Endothelial cell of umbilical vein (primary cell): ENCODE measurements around the gene BEST2. TPM values are rescaled to one million over a fixed set of nuclear protein-coding genes. Genes with fewer than 3 reads are reported as not detected.

Source experiments
- BruUV-seq: library from RNA; stranded (reverse); fragments of 400-500 nt; replicated peaks from 2 replicates; lab custom pipeline; 2021; lab: Mats Ljungman, UMichigan
- CTCF ChIA-PET: fragments of 300-600, 350-600 bp; sonication (Branson Sonifier 250); formaldehyde crosslinking; loops from one replicate; lab custom pipeline; 2021; ENCODE audit warnings: antibody characterized with exemption, inconsistent platforms; lab: Charles Lee
- POLR2A ChIA-PET: fragments of 300-600, 350-600 bp; sonication (Branson Sonifier 250); formaldehyde crosslinking; loops from one replicate; lab custom pipeline; 2021; ENCODE audit warnings: antibody characterized with exemption, inconsistent platforms; lab: Charles Lee
- DNase-seq: peaks from one replicate; pipeline ENCODE4 v3.0.0-alpha.2; 2011; ENCODE audit warnings: low read depth, low spot score
- FAIRE-seq: peaks from 2 replicates; lab custom pipeline; 2011; peaks lifted over from hg19 to GRCh38; lab: Jason Lieb, UNC
- H2AFZ ChIP-seq: 2 replicates; pipeline ENCODE4 v1.6.0; 2012; ENCODE audit warnings: low read depth, low read length, control low read depth, inconsistent platforms
- H3K27ac ChIP-seq: 2 replicates; pipeline ENCODE4 v1.5.1; 2011; ENCODE audit warnings: low read depth, mild to moderate bottlenecking, control low read depth, low read length, moderate library complexity; ENCODE audit not compliant: insufficient read depth
- H3K27me3 ChIP-seq, 2 experiments: 2 replicates each; pipeline versions ENCODE4 v1.6.0 to v1.6.1; 2011; ENCODE audit warnings: low read length in 2 of 2, mixed read lengths in 1 of 2; ENCODE audit not compliant: control insufficient read depth in 2 of 2, insufficient read depth in 2 of 2
- H3K36me3 ChIP-seq, 2 experiments: 2 replicates in 1 of 2; 3 replicates in 1 of 2; pipeline ENCODE4 v1.5.1; 2011; ENCODE audit warnings: low read length in 2 of 2, mild to moderate bottlenecking in 1 of 2, moderate library complexity in 1 of 2; ENCODE audit not compliant: control insufficient read depth in 2 of 2, insufficient read depth in 2 of 2; ENCODE audit errors: extremely low read depth in 1 of 2
- H3K4me1 ChIP-seq: 3 replicates; pipeline ENCODE4 v1.5.1; 2011; ENCODE audit warnings: mild to moderate bottlenecking, low read length; ENCODE audit not compliant: control insufficient read depth, insufficient read depth; ENCODE audit errors: extremely low read depth
- H3K4me2 ChIP-seq: 2 replicates; pipeline ENCODE4 v1.6.1; 2011; ENCODE audit warnings: low read length, control low read depth, mixed read lengths; ENCODE audit not compliant: insufficient read depth
- H3K4me3 ChIP-seq, 3 experiments: fragments of 200-600 bp in 1 of 3; sonication (generic), shearing (Covaris generic) in 1 of 3; replicated peaks in 1 of 3; 2 replicates each; pipeline ENCODE4 v1.5.1; 2011 to 2016; ENCODE audit warnings: control low read depth in 3 of 3, low read length in 3 of 3, mild to moderate bottlenecking in 2 of 3, inconsistent platforms in 1 of 3, low read depth in 1 of 3, moderate library complexity in 1 of 3; ENCODE audit not compliant: insufficient read depth in 1 of 3
- H3K79me2 ChIP-seq: 2 replicates; pipeline ENCODE4 v1.6.0; 2012; ENCODE audit warnings: low read length, inconsistent platforms; ENCODE audit not compliant: control insufficient read depth, insufficient read depth
- H3K9ac ChIP-seq: replicated peaks from 2 replicates; pipeline ENCODE3; 2011; ENCODE audit warnings: low read length, control low read depth; ENCODE audit not compliant: insufficient read depth; ENCODE audit errors: extremely low read depth
- H3K9me1 ChIP-seq: replicated peaks from 3 replicates; pipeline ENCODE4 v1.6.0; 2011; ENCODE audit warnings: mild to moderate bottlenecking, low read length; ENCODE audit not compliant: control insufficient read depth, insufficient read depth; ENCODE audit errors: extremely low read depth
- H3K9me3 ChIP-seq: replicated peaks from 2 replicates; pipeline ENCODE4 v1.5.1; 2012; ENCODE audit warnings: low read length, inconsistent platforms; ENCODE audit not compliant: control insufficient read depth, insufficient read depth
- H4K20me1 ChIP-seq: replicated peaks from 2 replicates; pipeline ENCODE3; 2011; ENCODE audit warnings: mild to moderate bottlenecking, low read length; ENCODE audit not compliant: control insufficient read depth, insufficient read depth; ENCODE audit errors: extremely low read depth
- EZH2 ChIP-seq: IDR thresholded peaks from 2 replicates; pipeline ENCODE4 v1.6.1; 2012; ENCODE audit warnings: borderline replicate concordance, low read depth, mild to moderate bottlenecking, moderate library complexity, low read length, inconsistent platforms; ENCODE audit not compliant: severe bottlenecking
- GATA2 ChIP-seq: IDR thresholded peaks from 2 replicates; pipeline ENCODE4 v1.7.0; 2011; ENCODE audit warnings: low read depth, mild to moderate bottlenecking, moderate library complexity, mixed read lengths, low read length; ENCODE audit not compliant: insufficient read length, insufficient read depth
- MYC ChIP-seq: IDR thresholded peaks from one replicate; pipeline ENCODE4 v1.6.1; 2011; ENCODE audit warnings: mild to moderate bottlenecking, low read depth, low read length
- POLR2A ChIP-seq: IDR thresholded peaks from 2 replicates; pipeline ENCODE4 v1.6.1; 2012; ENCODE audit warnings: low read depth, mild to moderate bottlenecking, control low read depth, low read length
- POLR2AphosphoS5 ChIP-seq: IDR thresholded peaks from 2 replicates; pipeline ENCODE4 v1.6.1; 2012; ENCODE audit warnings: low read depth, mild to moderate bottlenecking, control low read depth, low read length, moderate library complexity; ENCODE audit not compliant: insufficient read depth
- dilution Hi-C: fragments of 300-500 bp; cut with MboI; formaldehyde crosslinking; loops from one replicate; pipeline ENCODE4 v1.15.0; 2019; ENCODE audit warnings: low sequenced_read_pairs; ENCODE audit not compliant: extremely low pct_ligation_motif_present
- intact Hi-C: fragments of 100-400 bp; cut with micrococcal nuclease; formaldehyde crosslinking; loops from one replicate; pipeline ENCODE4 v1.10.0; 2022
- microRNA-seq: library from miRNA; unstranded; fragments of <30 nt; microRNA quantifications from one replicate; pipeline ENCODE4 v1.2.0, GENCODE V29; 2021; ENCODE audit warnings: borderline number of aligned reads, borderline replicate concordance
- polyA plus RNA-seq, 4 experiments: library from polyadenylated mRNA; depleted of rRNA in 3 of 4; stranded (reverse) in 3 of 4; unstranded in 1 of 4; fragments of >200 nt; gene quantifications; 2 replicates each; pipeline versions ENCODE4 v1.2.1 to v1.2.3, GENCODE V29; 2011 to 2012; ENCODE audit warnings: missing spikeins in 1 of 4
- small RNA-seq: library from RNA; depleted of rRNA; stranded (forward); fragments of <200 nt; gene quantifications from one replicate; pipeline ENCODE3, GENCODE V24; 2012; ENCODE audit warnings: low replicate concordance, low read depth; ENCODE audit not compliant: insufficient read depth, insufficient read length
- total RNA-seq: library from RNA; stranded (reverse); gene quantifications from 2 replicates; pipeline ENCODE4 v1.2.3, GENCODE V29; 2021
- TF ChIP-seq, protein P1 (sequence below): IDR thresholded peaks from 2 replicates; pipeline ENCODE4 v1.6.1; 2011; ENCODE audit not compliant: insufficient read depth, insufficient read length
- TF ChIP-seq, protein P2 (sequence below), 2 donors: IDR thresholded peaks; 1 replicate in 1 of 2; 2 replicates in 1 of 2; pipeline ENCODE4 v1.5.1; 2011; ENCODE audit warnings: low read length in 2 of 2, mild to moderate bottlenecking in 2 of 2, moderate library complexity in 2 of 2, control low read depth in 1 of 2, inconsistent platforms in 1 of 2, low read depth in 1 of 2; ENCODE audit not compliant: insufficient read depth in 1 of 2; ENCODE audit errors: extremely low read depth in 1 of 2

Gene BEST2
- total and polyA plus RNA-seq, 2 donors (not counting 3 experiments of a cell fraction or from before 2014, with no cell fraction given) = not detected

GRCh38 chr19:12806242-12807081 is 54.9 kb downstream of the BEST2 start, which contains the start of gene RNASEH2A:
RNASEH2A (plus strand) TSS chr19:12806584; CDS start chr19:12806674, 90 bp downstream.
- dilution Hi-C loops (no loop called here), intact Hi-C loops (loop anchor here (2.0 kb wide), 1 partner anchor 70 kb away; the partner anchor contains the start of gene GET3)
- peak within 1 kb of the TSS; percentile 66 for H3K4me2 ChIP-seq
- no peaks in the 10 kb centered on the region for H4K20me1 ChIP-seq
- H3K36me3 ChIP-seq = no peaks in the 10 kb centered on the region
- no peak within 1 kb of the TSS for H3K27ac ChIP-seq
- no peaks in the 10 kb centered on the region for H3K79me2 ChIP-seq
- H3K27me3 ChIP-seq = no peaks in the 10 kb centered on the region
- peak within 1 kb of the TSS; percentile 21 to 48 (median 44) for H3K4me3 ChIP-seq
- POLR2A ChIA-PET = no interaction called here
- CTCF ChIA-PET = interaction anchor here (0.8 to 1.7 kb wide), 5 partner anchors 24 to 49 kb away, joined by 3 to 11 read pairs (median 5); no protein-coding TSS in a partner anchor
- DNase-seq = peak; percentile 88
- FAIRE-seq = peak; percentile 91
- H3K9me1 ChIP-seq = no peaks in the 10 kb centered on the region
- no peaks in the 10 kb centered on the region for H3K9me3 ChIP-seq
- peak within 1 kb of the TSS; percentile 96 for H2AFZ ChIP-seq
- H3K9ac ChIP-seq = peak within 1 kb of the TSS; percentile 20
- TF ChIP-seq, protein P1, sequence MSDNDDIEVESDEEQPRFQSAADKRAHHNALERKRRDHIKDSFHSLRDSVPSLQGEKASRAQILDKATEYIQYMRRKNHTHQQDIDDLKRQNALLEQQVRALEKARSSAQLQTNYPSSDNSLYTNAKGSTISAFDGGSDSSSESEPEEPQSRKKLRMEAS = peak; percentile 38
- TF ChIP-seq EZH2 (no peak), POLR2A (peak; percentile 73), POLR2AphosphoS5 (peak; percentile 77), MYC (no peak), GATA2 (no peak)
- TF ChIP-seq, protein P2, sequence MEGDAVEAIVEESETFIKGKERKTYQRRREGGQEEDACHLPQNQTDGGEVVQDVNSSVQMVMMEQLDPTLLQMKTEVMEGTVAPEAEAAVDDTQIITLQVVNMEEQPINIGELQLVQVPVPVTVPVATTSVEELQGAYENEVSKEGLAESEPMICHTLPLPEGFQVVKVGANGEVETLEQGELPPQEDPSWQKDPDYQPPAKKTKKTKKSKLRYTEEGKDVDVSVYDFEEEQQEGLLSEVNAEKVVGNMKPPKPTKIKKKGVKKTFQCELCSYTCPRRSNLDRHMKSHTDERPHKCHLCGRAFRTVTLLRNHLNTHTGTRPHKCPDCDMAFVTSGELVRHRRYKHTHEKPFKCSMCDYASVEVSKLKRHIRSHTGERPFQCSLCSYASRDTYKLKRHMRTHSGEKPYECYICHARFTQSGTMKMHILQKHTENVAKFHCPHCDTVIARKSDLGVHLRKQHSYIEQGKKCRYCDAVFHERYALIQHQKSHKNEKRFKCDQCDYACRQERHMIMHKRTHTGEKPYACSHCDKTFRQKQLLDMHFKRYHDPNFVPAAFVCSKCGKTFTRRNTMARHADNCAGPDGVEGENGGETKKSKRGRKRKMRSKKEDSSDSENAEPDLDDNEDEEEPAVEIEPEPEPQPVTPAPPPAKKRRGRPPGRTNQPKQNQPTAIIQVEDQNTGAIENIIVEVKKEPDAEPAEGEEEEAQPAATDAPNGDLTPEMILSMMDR (IDR thresholded peaks at IDR 0.05; ENCODE audit: extremely low read depth in 1 of 2, insufficient read depth in 1 of 2, low read depth in 1 of 2, low read length in 2 of 2) = no peak
- H3K4me1 ChIP-seq = peaks cover 15% of the 10 kb centered on the region
- TSS peak; percentile 39 for BruUV-seq

Small RNA genes lying within 50 kb of the gene (microRNA-seq; reads per million reads assigned to microRNA genes)
- not detected for gene MIR5684

Small RNA genes lying within 50 kb of the gene (small RNA-seq; reads per million reads assigned to genes)
- gene MIR5684 (not detected), gene SNORD41 (33.9 reads per million, percentile 88 among the genes with 10 or more reads in this experiment)

Other genes starting within 250 kb of the BEST2 start
- gene ZNF564, start 200.3 kb upstream of the BEST2 start, total RNA-seq = 6.5 and 7.1 TPM in 2 replicates
- 1.0 and 1.5 TPM in 2 replicates for gene ZNF564, start 200.3 kb upstream of the BEST2 start, polyA plus RNA-seq
- gene ZNF490, start 141.0 kb upstream of the BEST2 start, total RNA-seq = 5.7 and 6.3 TPM in 2 replicates
- 0.89 and 1.4 TPM in 2 replicates for gene ZNF490, start 141.0 kb upstream of the BEST2 start, polyA plus RNA-seq
- gene ZNF791, start 140.9 kb upstream of the BEST2 start, total RNA-seq = 19.9 and 21.8 TPM in 2 replicates
- gene ZNF791, start 140.9 kb upstream of the BEST2 start, polyA plus RNA-seq = 6.4 and 8.3 TPM in 2 replicates
- gene MAN2B1, start 85.0 kb upstream of the BEST2 start, total RNA-seq = 73.0 and 76.8 TPM in 2 replicates
- gene MAN2B1, start 85.0 kb upstream of the BEST2 start, polyA plus RNA-seq = 64.4 and 70.3 TPM in 2 replicates
- 10.9 and 11.8 TPM in 2 replicates for gene WDR83, start 85.0 kb upstream of the BEST2 start, total RNA-seq
- gene WDR83, start 85.0 kb upstream of the BEST2 start, polyA plus RNA-seq = 10.5 and 11.0 TPM in 2 replicates
- 68.4 and 77.4 TPM in 2 replicates for gene DHPS, start 69.9 kb upstream of the BEST2 start, total RNA-seq
- gene DHPS, start 69.9 kb upstream of the BEST2 start, polyA plus RNA-seq = 80.6 and 90.1 TPM in 2 replicates
- gene GNG14, start 63.8 kb upstream of the BEST2 start, total RNA-seq = not detected in 2 replicates
- not detected in 2 replicates for gene GNG14, start 63.8 kb upstream of the BEST2 start, polyA plus RNA-seq
- 11.6 and 12.4 TPM in 2 replicates for gene FBXW9, start 55.2 kb upstream of the BEST2 start, total RNA-seq
- gene FBXW9, start 55.2 kb upstream of the BEST2 start, polyA plus RNA-seq = 19.3 and 26.4 TPM in 2 replicates
- gene TNPO2, start 27.9 kb upstream of the BEST2 start, total RNA-seq = 84.6 and 94.5 TPM in 2 replicates
- gene TNPO2, start 27.9 kb upstream of the BEST2 start, polyA plus RNA-seq = 98.8 and 104 TPM in 2 replicates
- 208 and 213 TPM in 2 replicates for gene TRIR, start 17.1 kb upstream of the BEST2 start, total RNA-seq
- 240 and 263 TPM in 2 replicates for gene TRIR, start 17.1 kb upstream of the BEST2 start, polyA plus RNA-seq
- gene GET3, start 14.3 kb upstream of the BEST2 start, total RNA-seq = 74.8 and 77.0 TPM in 2 replicates
- gene GET3, start 14.3 kb upstream of the BEST2 start, polyA plus RNA-seq = 197 and 217 TPM in 2 replicates
- 17.3 and 20.0 TPM in 2 replicates for gene HOOK2, start 23.8 kb downstream of the BEST2 start, total RNA-seq
- 7.6 and 8.0 TPM in 2 replicates for gene HOOK2, start 23.8 kb downstream of the BEST2 start, polyA plus RNA-seq
- 22.8 and 31.6 TPM in 2 replicates for gene JUNB, start 39.7 kb downstream of the BEST2 start, total RNA-seq
- 72.9 and 74.4 TPM in 2 replicates for gene JUNB, start 39.7 kb downstream of the BEST2 start, polyA plus RNA-seq
- 247 and 255 TPM in 2 replicates for gene PRDX2, start 50.0 kb downstream of the BEST2 start, total RNA-seq
- gene PRDX2, start 50.0 kb downstream of the BEST2 start, polyA plus RNA-seq = 490 and 492 TPM in 2 replicates
- gene THSD8, start 50.3 kb downstream of the BEST2 start, total RNA-seq = 13.2 and 15.9 TPM in 2 replicates
- 2.6 TPM in 1 of 2 replicates, not detected in the other for gene THSD8, start 50.3 kb downstream of the BEST2 start, polyA plus RNA-seq
- 25.6 and 28.5 TPM in 2 replicates for gene RNASEH2A, start 54.8 kb downstream of the BEST2 start, total RNA-seq
- 36.7 and 45.4 TPM in 2 replicates for gene RNASEH2A, start 54.8 kb downstream of the BEST2 start, polyA plus RNA-seq
- not detected in 2 replicates for gene RTBDN, start 82.8 kb downstream of the BEST2 start, total RNA-seq
- gene RTBDN, start 82.8 kb downstream of the BEST2 start, polyA plus RNA-seq = not detected in 2 replicates
- gene MAST1, start 86.7 kb downstream of the BEST2 start, total RNA-seq = 0.13 and 0.69 TPM in 2 replicates
- gene MAST1, start 86.7 kb downstream of the BEST2 start, polyA plus RNA-seq = 0.16 and 0.46 TPM in 2 replicates
- gene DNASE2, start 129.7 kb downstream of the BEST2 start, total RNA-seq = 31.3 and 34.8 TPM in 2 replicates
- gene DNASE2, start 129.7 kb downstream of the BEST2 start, polyA plus RNA-seq = 51.9 and 60.6 TPM in 2 replicates
- gene KLF1, start 135.4 kb downstream of the BEST2 start, total RNA-seq = not detected in 2 replicates
- gene KLF1, start 135.4 kb downstream of the BEST2 start, polyA plus RNA-seq = not detected in 2 replicates
- 27.1 and 27.3 TPM in 2 replicates for gene GCDH, start 139.4 kb downstream of the BEST2 start, total RNA-seq
- 35.8 and 39.8 TPM in 2 replicates for gene GCDH, start 139.4 kb downstream of the BEST2 start, polyA plus RNA-seq
- 0.27 TPM in 1 of 2 replicates, not detected in the other for gene SYCE2, start 167.5 kb downstream of the BEST2 start, total RNA-seq
- gene SYCE2, start 167.5 kb downstream of the BEST2 start, polyA plus RNA-seq = 0.16 and 0.25 TPM in 2 replicates
- 71.4 and 77.4 TPM in 2 replicates for gene FARSA, start 181.9 kb downstream of the BEST2 start, total RNA-seq
- 51.8 and 55.3 TPM in 2 replicates for gene FARSA, start 181.9 kb downstream of the BEST2 start, polyA plus RNA-seq
- gene CALR, start 186.8 kb downstream of the BEST2 start, total RNA-seq = 1,614 and 1,636 TPM in 2 replicates
- gene CALR, start 186.8 kb downstream of the BEST2 start, polyA plus RNA-seq = 1,135 and 1,206 TPM in 2 replicates
- 96.7 and 102 TPM in 2 replicates for gene RAD23A, start 194.1 kb downstream of the BEST2 start, total RNA-seq
- 66.9 and 71.2 TPM in 2 replicates for gene RAD23A, start 194.1 kb downstream of the BEST2 start, polyA plus RNA-seq
- 32.8 and 36.5 TPM in 2 replicates for gene GADD45GIP1, start 205.4 kb downstream of the BEST2 start, total RNA-seq
- 38.3 and 46.3 TPM in 2 replicates for gene GADD45GIP1, start 205.4 kb downstream of the BEST2 start, polyA plus RNA-seq
- gene DAND5, start 217.8 kb downstream of the BEST2 start, total RNA-seq = 0.20 and 0.28 TPM in 2 replicates
- 0.06 TPM in 2 replicates for gene DAND5, start 217.8 kb downstream of the BEST2 start, polyA plus RNA-seq
- 18.7 and 37.7 TPM in 2 replicates for gene NFIX, start 243.7 kb downstream of the BEST2 start, total RNA-seq
- gene NFIX, start 243.7 kb downstream of the BEST2 start, polyA plus RNA-seq = 8.7 and 9.8 TPM in 2 replicates